Stimulated activated naive CD8-positive, alpha-beta T cell treated with anti-CD3 and anti-CD28 coated beads, Interleukin-15, Interleukin-2, amounts not matched to agents 100 ng/mL and 50 ng/mL, for 24 hours (primary cell): ENCODE results near the gene NEK10.
"Not testable (repeated sequence)": the region's sequence is repeated elsewhere in the genome, so short reads cannot be mapped to it uniquely, and the experiment has no call there.

ENCODE experiments used
- H3K27ac Mint-ChIP-seq: one replicate; pipeline ENCODE4 v1.8.0; 2021; ENCODE audit warnings: mild to moderate bottlenecking, mixed read lengths
- H3K27me3 Mint-ChIP-seq: one replicate; pipeline ENCODE4 v1.8.0; 2021; ENCODE audit warnings: mixed read lengths
- H3K36me3 Mint-ChIP-seq: one replicate; pipeline ENCODE4 v1.8.0; 2021; ENCODE audit warnings: low read depth, mixed read lengths
- H3K4me1 Mint-ChIP-seq: one replicate; pipeline ENCODE4 v1.8.0; 2021; ENCODE audit warnings: low read depth, mixed read lengths
- H3K4me3 Mint-ChIP-seq: one replicate; pipeline ENCODE4 v1.8.0; 2021; ENCODE audit warnings: mild to moderate bottlenecking, mixed read lengths
- H3K9me3 Mint-ChIP-seq: one replicate; pipeline ENCODE4 v1.8.0; 2021; ENCODE audit warnings: mixed read lengths

NEK10 gene

GRCh38 chr3:27368831-27369607, at the start of gene NEK10:
TSS of gene NEK10 (minus strand) at chr3:27369383. CDS start at chr3:27352882, 16,501 bp downstream.
- Mint-ChIP-seq H3K4me1 (peaks cover 13% of the 10 kb centered on the region), H3K4me3 (peak within 1 kb of the TSS; percentile 86), H3K27ac (peak within 1 kb of the TSS; percentile 57)

GRCh38 chr3:27415202-27415601, 46.0 kb upstream of the NEK10 start:
- Mint-ChIP-seq H3K27ac (no peak overlapping the region), H3K4me1 (no peaks in the 10 kb centered on the region), H3K9me3 (no peaks in the 10 kb centered on the region), H3K27me3 (no peaks in the 10 kb centered on the region), H3K4me3 (no peak overlapping the region), H3K36me3 (peaks cover 53% of the 10 kb centered on the region)

More at GRCh38 chr3:27368831-27369607, at the start of gene NEK10:
- peaks cover 4% of the 10 kb centered on the region for H3K36me3 Mint-ChIP-seq
- H3K9me3 Mint-ChIP-seq = no peaks in the 10 kb centered on the region
- H3K27me3 Mint-ChIP-seq = no peaks in the 10 kb centered on the region

- no peaks in the 10 kb centered on the region for H3K27me3 Mint-ChIP-seq
- no peaks in the 10 kb centered on the region for H3K9me3 Mint-ChIP-seq
- no peak overlapping the region for H3K27ac Mint-ChIP-seq
- peaks cover 11% of the 10 kb centered on the region for H3K4me1 Mint-ChIP-seq
- H3K36me3 Mint-ChIP-seq = peaks cover 55% of the 10 kb centered on the region
- no peak overlapping the region for H3K4me3 Mint-ChIP-seq
Observed at GRCh38 chr3:27392950-27393679, 23.9 kb upstream of the NEK10 start.

GRCh38 chr3:27392414-27392813, 23.2 kb upstream of the NEK10 start:
- H3K27ac Mint-ChIP-seq = not testable (repeated sequence)

GRCh38 chr3:27391796-27392195, 22.6 kb upstream of the NEK10 start:
- no peaks in the 10 kb centered on the region for H3K9me3 Mint-ChIP-seq
- peaks cover 11% of the 10 kb centered on the region for H3K4me1 Mint-ChIP-seq
- H3K27me3 Mint-ChIP-seq = no peaks in the 10 kb centered on the region
- no peak overlapping the region for H3K4me3 Mint-ChIP-seq
- no peak overlapping the region for H3K27ac Mint-ChIP-seq
- H3K36me3 Mint-ChIP-seq = peaks cover 49% of the 10 kb centered on the region

More at GRCh38 chr3:27392414-27392813, 23.2 kb upstream of the NEK10 start:
- H3K36me3 Mint-ChIP-seq = peaks cover 54% of the 10 kb centered on the region
- not testable (repeated sequence) for H3K9me3 Mint-ChIP-seq, H3K27me3 Mint-ChIP-seq, H3K4me3 Mint-ChIP-seq
- peaks cover 11% of the 10 kb centered on the region for H3K4me1 Mint-ChIP-seq

- Mint-ChIP-seq H3K27ac (no peak overlapping the region), H3K4me1 (no peaks in the 10 kb centered on the region), H3K27me3 (no peaks in the 10 kb centered on the region), H3K4me3 (no peak overlapping the region), H3K9me3 (no peaks in the 10 kb centered on the region), H3K36me3 (peaks cover 49% of the 10 kb centered on the region)
Observed at GRCh38 chr3:27387625-27388024, 18.4 kb upstream of the NEK10 start.

GRCh38 chr3:27385504-27385903, 16.3 kb upstream of the NEK10 start:
- Mint-ChIP-seq H3K4me3 (no peak overlapping the region), H3K4me1 (no peaks in the 10 kb centered on the region), H3K36me3 (peaks cover 45% of the 10 kb centered on the region), H3K9me3 (no peaks in the 10 kb centered on the region), H3K27ac (no peak overlapping the region), H3K27me3 (no peaks in the 10 kb centered on the region)

- Mint-ChIP-seq H3K4me3 (no peak overlapping the region), H3K27me3 (no peaks in the 10 kb centered on the region), H3K36me3 (peaks cover 47% of the 10 kb centered on the region)
Observed at GRCh38 chr3:27384191-27384590, 15.0 kb upstream of the NEK10 start.

GRCh38 chr3:27380433-27381357, 11.5 kb upstream of the NEK10 start:
- Mint-ChIP-seq H3K27ac (peak overlapping the region; percentile 58), H3K9me3 (no peaks in the 10 kb centered on the region), H3K4me1 (no peaks in the 10 kb centered on the region), H3K27me3 (no peaks in the 10 kb centered on the region), H3K4me3 (no peak overlapping the region), H3K36me3 (peaks cover 53% of the 10 kb centered on the region)

More at GRCh38 chr3:27384191-27384590, 15.0 kb upstream of the NEK10 start:
- no peak overlapping the region for H3K27ac Mint-ChIP-seq
- H3K9me3 Mint-ChIP-seq = no peaks in the 10 kb centered on the region
- no peaks in the 10 kb centered on the region for H3K4me1 Mint-ChIP-seq

- H3K4me1 Mint-ChIP-seq = no peaks in the 10 kb centered on the region
- no peaks in the 10 kb centered on the region for H3K27me3 Mint-ChIP-seq
- no peaks in the 10 kb centered on the region for H3K9me3 Mint-ChIP-seq
- H3K36me3 Mint-ChIP-seq = peaks cover 47% of the 10 kb centered on the region
- no peak overlapping the region for H3K4me3 Mint-ChIP-seq
- H3K27ac Mint-ChIP-seq = peak overlapping the region; percentile 72
Observed at GRCh38 chr3:27378331-27378730, 9.1 kb upstream of the NEK10 start.

- Mint-ChIP-seq H3K36me3 (peaks cover 37% of the 10 kb centered on the region), H3K4me3 (no peak overlapping the region), H3K27ac (no peak overlapping the region), H3K27me3 (no peaks in the 10 kb centered on the region), H3K9me3 (no peaks in the 10 kb centered on the region), H3K4me1 (no peaks in the 10 kb centered on the region)
Observed at GRCh38 chr3:27376109-27376772, 7.1 kb upstream of the NEK10 start.

- no peaks in the 10 kb centered on the region for H3K36me3 Mint-ChIP-seq
- no peaks in the 10 kb centered on the region for H3K27me3 Mint-ChIP-seq
- H3K4me1 Mint-ChIP-seq = peaks cover 13% of the 10 kb centered on the region
- no peaks in the 10 kb centered on the region for H3K9me3 Mint-ChIP-seq
- no peak overlapping the region for H3K27ac Mint-ChIP-seq
- H3K4me3 Mint-ChIP-seq = no peak overlapping the region
Observed at GRCh38 chr3:27366062-27366591, 3.1 kb downstream of the NEK10 start.

GRCh38 chr3:27360113-27361078, 8.8 kb downstream of the NEK10 start:
- no peaks in the 10 kb centered on the region for H3K36me3 Mint-ChIP-seq
- no peak overlapping the region for H3K27ac Mint-ChIP-seq
- no peak overlapping the region for H3K4me3 Mint-ChIP-seq

More at GRCh38 chr3:27360113-27361078, 8.8 kb downstream of the NEK10 start:
- peaks cover 25% of the 10 kb centered on the region for H3K4me1 Mint-ChIP-seq
- H3K9me3 Mint-ChIP-seq = no peaks in the 10 kb centered on the region
- no peaks in the 10 kb centered on the region for H3K27me3 Mint-ChIP-seq
